GM23338 (cell line): Measurements from ENCODE around the gene UBXN11.

Source experiments
- CREB1 ChIP-seq: fragments of 250-450 bp; sonication (Bioruptor Pico); IDR thresholded peaks from 2 replicates; pipeline ENCODE4 v1.5.0; 2020; ENCODE audit warnings: low read depth, mild to moderate bottlenecking, moderate library complexity
- CTCF ChIP-seq, 2 experiments: fragments of 200-600 bp in 1 of 2; sonication (generic) in 1 of 2; conservative IDR thresholded peaks; 2 replicates each; pipeline versions ENCODE4 v1.5.1 to v1.6.1; 2016 to 2017; ENCODE audit warnings: antibody characterized with exemption in 2 of 2, low read depth in 2 of 2, mild to moderate bottlenecking in 2 of 2, moderate library complexity in 1 of 2
- ETS1 ChIP-seq: IDR thresholded peaks from 2 replicates; pipeline ENCODE4 v1.6.1; 2016; ENCODE audit warnings: antibody characterized with exemption
- EZH2 ChIP-seq: fragments of 200-600 bp; sonication (generic); IDR thresholded peaks from one replicate; pipeline ENCODE4 v1.8.0; 2017; ENCODE audit warnings: antibody characterized with exemption, mild to moderate bottlenecking, low read depth; ENCODE audit not compliant: unreplicated experiment
- EZH2phosphoT487 ChIP-seq: fragments of 200-600 bp; sonication (generic); IDR thresholded peaks from one replicate; pipeline ENCODE4 v1.8.1; 2018; ENCODE audit warnings: antibody characterized with exemption; ENCODE audit not compliant: unreplicated experiment
- JUNB ChIP-seq: IDR thresholded peaks from one replicate; pipeline ENCODE4 v1.6.1; 2016; ENCODE audit warnings: antibody characterized with exemption; ENCODE audit not compliant: unreplicated experiment
- POLR2AphosphoS5 ChIP-seq: IDR thresholded peaks from 2 replicates; pipeline ENCODE4 v1.6.1; 2016; ENCODE audit warnings: antibody characterized with exemption, low read depth
- REST ChIP-seq: IDR thresholded peaks from one replicate; pipeline ENCODE4 v1.6.1; 2018; ENCODE audit warnings: antibody characterized with exemption; ENCODE audit not compliant: unreplicated experiment
- STAT1 ChIP-seq: IDR thresholded peaks from one replicate; pipeline ENCODE4 v1.6.1; 2016; ENCODE audit warnings: antibody characterized with exemption; ENCODE audit not compliant: unreplicated experiment
- ZNF331 ChIP-seq: fragments of 250-450 bp; sonication (Bioruptor Pico); IDR thresholded peaks from 2 replicates; pipeline ENCODE4 v1.5.0; 2020; ENCODE audit warnings: low read depth, mild to moderate bottlenecking, moderate library complexity
- ZNF462 ChIP-seq: fragments of 250-450 bp; sonication (Bioruptor Pico); IDR thresholded peaks from 2 replicates; pipeline ENCODE4 v1.5.0; 2020; ENCODE audit warnings: mild to moderate bottlenecking, moderate library complexity

GRCh38 chr1:26239936-26240335, 66.5 kb downstream of the UBXN11 start:
- TF ChIP-seq EZH2 (no peak), CTCF (conservative IDR thresholded peaks at IDR 0.05; ENCODE audit: low read depth in 2 of 2) (no peak), EZH2phosphoT487 (no peak), CREB1 (no peak), REST (no peak), POLR2AphosphoS5 (no peak), ETS1 (no peak), JUNB (no peak), ZNF331 (CRISPR knock-in tag) (no peak), ZNF462 (CRISPR knock-in tag) (no peak), STAT1 (no peak)
